ENCODE results near the gene CAPN8.

Gene CAPN8

GRCh38 chr1:223635236-223635635 is 30.3 kb downstream of the CAPN8 start:
- TF ChIP-seq CREB1 (IDR thresholded peaks at IDR 0.05; ENCODE audit: low read depth) (no peak), CEBPB (IDR thresholded peaks at IDR 0.05) (no peak), ZBTB7A (IDR thresholded peaks at IDR 0.05; ENCODE audit: low read depth) (no peak), EP300 (IDR thresholded peaks at IDR 0.05; ENCODE audit: borderline replicate concordance) (no peak), TAF1 (IDR thresholded peaks at IDR 0.05; ENCODE audit: low read depth) (no peak), YY1 (IDR thresholded peaks at IDR 0.05; ENCODE audit: low read depth) (no peak), MAX (IDR thresholded peaks at IDR 0.05) (no peak), REST (IDR thresholded peaks at IDR 0.05; ENCODE audit: low read depth) (no peak), TCF12 (IDR thresholded peaks at IDR 0.05; ENCODE audit: low read depth) (no peak), FOXM1 (IDR thresholded peaks at IDR 0.05; ENCODE audit: borderline replicate concordance, low read depth) (no peak), EGR1 (IDR thresholded peaks at IDR 0.05) (no peak)

DNA sequence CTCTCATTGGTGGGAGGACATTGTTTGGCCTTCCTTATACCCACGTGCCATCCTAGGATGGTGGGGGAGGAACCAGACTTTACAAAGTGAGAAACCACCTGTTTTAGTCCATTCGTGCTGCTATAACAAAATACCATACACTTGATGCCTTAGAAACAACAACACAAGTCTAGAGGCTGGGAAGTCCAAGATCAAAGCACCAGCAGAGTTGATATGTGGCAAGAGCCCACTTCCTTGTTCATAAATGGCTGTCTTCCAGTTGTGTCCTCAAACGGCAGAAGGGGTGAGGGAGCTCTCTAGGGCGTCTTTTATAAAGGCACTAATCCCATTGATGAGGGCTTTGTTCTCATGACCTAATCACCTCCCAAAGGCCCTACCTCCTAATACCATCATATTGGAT is 31.1 kb downstream of the CAPN8 start:
- TF ChIP-seq ZBTB7A (IDR thresholded peaks at IDR 0.05; ENCODE audit: low read depth) (no peak), CREB1 (IDR thresholded peaks at IDR 0.05; ENCODE audit: low read depth) (no peak), RAD21 (IDR thresholded peaks at IDR 0.05; ENCODE audit: low read depth) (no peak), FOXM1 (IDR thresholded peaks at IDR 0.05; ENCODE audit: borderline replicate concordance, low read depth) (no peak), TAF1 (IDR thresholded peaks at IDR 0.05; ENCODE audit: low read depth) (no peak), USF1 (IDR thresholded peaks at IDR 0.05) (no peak), EP300 (IDR thresholded peaks at IDR 0.05; ENCODE audit: borderline replicate concordance) (no peak), YY1 (IDR thresholded peaks at IDR 0.05; ENCODE audit: low read depth) (no peak), EGR1 (IDR thresholded peaks at IDR 0.05) (no peak), TCF12 (IDR thresholded peaks at IDR 0.05; ENCODE audit: low read depth) (no peak), MAX (IDR thresholded peaks at IDR 0.05) (no peak), NFIC (IDR thresholded peaks at IDR 0.05) (no peak), TEAD4 (IDR thresholded peaks at IDR 0.05) (no peak), CEBPB (IDR thresholded peaks at IDR 0.05) (no peak), REST (IDR thresholded peaks at IDR 0.05; ENCODE audit: low read depth) (no peak)

DNA sequence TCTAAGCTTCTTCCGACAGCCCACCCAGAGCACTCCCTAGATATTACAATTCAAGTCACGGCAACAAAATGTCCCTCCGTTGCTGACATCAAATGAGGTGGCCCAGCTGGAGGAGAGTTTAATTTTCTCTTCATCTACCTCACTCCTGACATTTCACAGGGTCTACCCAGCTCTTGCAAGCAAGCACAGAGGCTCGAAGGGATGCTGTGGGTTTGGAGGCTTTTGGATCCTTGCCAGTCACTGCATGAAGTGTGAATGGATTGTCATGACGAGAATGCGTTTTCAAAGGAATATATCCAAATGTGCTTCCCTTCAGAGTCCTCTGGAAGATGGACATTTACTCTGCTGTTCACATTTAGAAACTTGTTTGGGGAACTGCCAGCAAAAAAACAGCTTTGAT is 33.5 kb downstream of the CAPN8 start:
- TF ChIP-seq ZBTB7A (IDR thresholded peaks at IDR 0.05; ENCODE audit: low read depth) (no peak), YY1 (IDR thresholded peaks at IDR 0.05; ENCODE audit: low read depth) (no peak), EP300 (IDR thresholded peaks at IDR 0.05; ENCODE audit: borderline replicate concordance) (no peak), EGR1 (IDR thresholded peaks at IDR 0.05) (no peak), TCF12 (IDR thresholded peaks at IDR 0.05; ENCODE audit: low read depth) (no peak), TAF1 (IDR thresholded peaks at IDR 0.05; ENCODE audit: low read depth) (no peak), RAD21 (IDR thresholded peaks at IDR 0.05; ENCODE audit: low read depth) (no peak), TEAD4 (IDR thresholded peaks at IDR 0.05) (no peak), FOXM1 (IDR thresholded peaks at IDR 0.05; ENCODE audit: borderline replicate concordance, low read depth) (no peak), CREB1 (IDR thresholded peaks at IDR 0.05; ENCODE audit: low read depth) (no peak), CEBPB (IDR thresholded peaks at IDR 0.05) (no peak), REST (IDR thresholded peaks at IDR 0.05; ENCODE audit: low read depth) (no peak), MAX (IDR thresholded peaks at IDR 0.05) (no peak), NFIC (IDR thresholded peaks at IDR 0.05) (no peak), USF1 (IDR thresholded peaks at IDR 0.05) (no peak)

DNA sequence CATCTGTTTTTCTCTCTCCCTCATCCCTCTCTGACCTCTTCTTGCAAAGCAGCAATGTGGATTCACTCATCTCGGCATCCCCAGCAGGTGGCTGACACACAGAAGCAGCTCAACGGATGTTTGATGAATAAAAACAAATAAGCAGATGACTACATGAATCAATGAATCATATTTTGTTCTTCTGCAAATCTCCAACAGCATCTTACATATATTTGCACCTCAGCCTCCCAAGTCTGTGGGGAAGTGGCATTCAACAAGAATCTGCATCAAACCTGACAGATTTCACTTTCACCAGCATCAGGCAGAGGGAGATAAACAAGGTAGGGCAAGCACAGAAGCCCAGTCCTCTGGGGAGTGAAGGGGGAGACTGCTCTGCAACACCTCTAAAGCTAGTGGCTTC is 34.0 kb downstream of the CAPN8 start:
- TF ChIP-seq YY1 (IDR thresholded peaks at IDR 0.05; ENCODE audit: low read depth) (no peak), EGR1 (IDR thresholded peaks at IDR 0.05) (no peak), REST (IDR thresholded peaks at IDR 0.05; ENCODE audit: low read depth) (no peak), NFIC (IDR thresholded peaks at IDR 0.05) (no peak), RAD21 (IDR thresholded peaks at IDR 0.05; ENCODE audit: low read depth) (no peak), CEBPB (IDR thresholded peaks at IDR 0.05) (no peak), FOXM1 (IDR thresholded peaks at IDR 0.05; ENCODE audit: borderline replicate concordance, low read depth) (no peak), TAF1 (IDR thresholded peaks at IDR 0.05; ENCODE audit: low read depth) (no peak), TCF12 (IDR thresholded peaks at IDR 0.05; ENCODE audit: low read depth) (no peak), TEAD4 (IDR thresholded peaks at IDR 0.05) (no peak), ZBTB7A (IDR thresholded peaks at IDR 0.05; ENCODE audit: low read depth) (no peak), MAX (IDR thresholded peaks at IDR 0.05) (no peak)

Data from Ishikawa (cell line).